Skeletal muscle cell (primary cell): Measurements from ENCODE around the gene SORL1.
A peak's percentile ranks its signal among the peaks of the same experiment; 100 is the strongest.
"Not testable (repeated sequence)": the region's sequence is repeated elsewhere in the genome, so short reads cannot be mapped to it uniquely, and the experiment has no call there.

Source experiments
- DNase-seq: peaks from one replicate; pipeline ENCODE4 v3.0.0-alpha.2; 2010; ENCODE audit warnings: low read depth
- H3K4me3 ChIP-seq: 2 replicates; pipeline ENCODE4 v1.5.1; 2011; ENCODE audit warnings: low read depth, mild to moderate bottlenecking, control low read depth, low read length, moderate library complexity

Gene SORL1

GRCh38 chr11:121636081-121636799 is 184.1 kb downstream of the SORL1 start:
- DNase-seq: no peak
- H3K4me3 ChIP-seq: no peak overlapping the region

GRCh38 chr11:121636800-121637176 is 184.7 kb downstream of the SORL1 start:
- no peak for DNase-seq
- no peak overlapping the region for H3K4me3 ChIP-seq

DNA sequence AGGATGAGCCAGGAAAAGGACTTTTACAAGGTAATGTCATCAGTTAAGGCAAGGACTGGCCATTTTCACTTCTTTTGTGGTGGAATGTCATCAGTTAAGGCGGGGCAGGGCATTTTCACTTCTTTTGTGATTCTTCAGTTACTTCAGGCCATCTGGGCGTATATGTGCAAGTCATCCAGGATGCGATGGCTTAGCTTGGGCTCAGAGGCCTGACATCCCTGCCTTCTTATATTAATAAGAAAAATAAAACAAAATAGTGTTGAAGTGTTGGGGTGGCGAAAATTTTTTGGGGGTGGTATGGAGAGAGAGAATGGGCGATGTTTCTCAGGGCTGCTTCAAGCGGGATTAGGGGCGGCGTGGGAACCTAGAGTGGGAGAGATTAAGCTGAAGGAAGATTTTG is 185.5 kb downstream of the SORL1 start:
- H3K4me3 ChIP-seq, DNase-seq: not testable (repeated sequence)

DNA sequence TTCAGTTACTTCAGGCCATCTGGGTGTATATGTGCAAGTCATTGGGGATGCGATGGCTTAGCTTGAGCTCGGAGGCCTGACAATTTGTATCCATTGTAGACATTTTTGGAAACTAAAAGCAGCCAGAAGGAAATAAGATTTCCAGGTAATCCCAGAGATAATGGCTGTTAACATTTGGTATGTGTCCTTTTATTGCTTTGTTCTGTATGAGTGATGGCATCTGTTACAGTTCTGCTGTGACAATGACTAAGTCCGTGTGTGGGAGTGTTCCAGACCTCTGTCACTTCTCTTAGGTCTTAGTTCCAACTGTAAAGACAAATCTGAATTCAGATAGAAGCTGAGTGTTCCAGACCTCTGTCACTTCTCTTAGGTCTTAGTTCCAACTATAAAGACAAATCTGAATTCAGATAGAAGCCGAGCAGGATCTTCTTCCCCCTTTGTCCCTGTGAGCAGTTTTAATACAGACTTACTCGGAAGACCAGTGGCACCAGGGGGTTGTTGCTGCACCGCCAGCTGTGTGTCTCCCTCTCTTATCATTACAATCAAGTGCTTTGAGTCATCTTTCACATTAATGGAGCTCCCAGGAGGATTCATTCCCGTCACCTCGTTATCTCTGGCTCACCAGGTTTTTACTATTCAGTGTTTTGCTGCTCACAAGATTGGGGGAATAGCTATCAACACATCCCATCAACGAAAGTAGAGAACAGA is 191.5 kb downstream of the SORL1 start:
- no peak overlapping the region for H3K4me3 ChIP-seq

DNA sequence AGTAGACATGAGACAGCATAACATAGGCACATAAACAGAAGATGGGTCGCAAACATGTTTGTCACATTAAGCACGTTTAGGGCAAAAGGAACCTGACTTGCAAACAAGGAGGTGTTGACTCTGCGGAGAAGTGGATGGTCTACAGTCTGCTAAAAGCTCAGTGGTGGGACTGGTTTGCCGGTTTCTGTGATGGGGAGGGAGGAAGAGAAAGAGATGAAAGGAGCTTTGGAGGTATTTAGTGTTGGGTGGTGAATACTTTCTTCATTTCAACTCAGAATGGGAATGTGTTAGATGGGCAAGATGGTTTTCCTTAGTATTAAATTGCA is 192.0 kb downstream of the SORL1 start:
- no peak overlapping the region for H3K4me3 ChIP-seq
- DNase-seq: no peak

More for the DNA sequence above, 191.5 kb downstream of the SORL1 start:
- no peak for DNase-seq

- H3K4me3 ChIP-seq: no peak overlapping the region
- DNase-seq: no peak
These were observed 192.9 kb downstream of the SORL1 start for GRCh38 chr11:121645001-121645400.

DNA sequence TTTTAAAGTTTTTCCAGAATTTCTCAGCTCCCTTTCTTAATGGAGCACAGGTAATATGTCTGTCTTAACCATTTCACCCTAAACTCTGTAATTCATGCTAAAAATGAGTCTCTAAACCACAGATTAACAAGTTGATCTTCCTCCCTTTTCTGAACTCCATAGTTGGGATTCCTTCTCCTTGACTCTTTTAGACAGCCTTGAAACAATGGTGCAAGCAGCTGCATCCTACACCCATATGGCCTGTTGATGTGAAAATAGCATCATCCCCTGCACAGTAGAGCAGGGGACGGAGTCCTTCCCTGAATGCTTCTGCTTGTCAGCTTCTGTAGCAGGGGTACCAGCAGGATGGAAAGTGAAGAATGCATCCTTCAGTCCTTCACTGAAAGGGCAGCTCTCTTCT is 193.5 kb downstream of the SORL1 start:
- DNase-seq: no peak
- H3K4me3 ChIP-seq: no peak overlapping the region

- DNase-seq: no peak
- H3K4me3 ChIP-seq: no peak overlapping the region
These were observed 196.2 kb downstream of the SORL1 start for GRCh38 chr11:121648306-121648705.

GRCh38 chr11:121649798-121650197 is 197.7 kb downstream of the SORL1 start:
- no peak overlapping the region for H3K4me3 ChIP-seq
- no peak for DNase-seq

DNA sequence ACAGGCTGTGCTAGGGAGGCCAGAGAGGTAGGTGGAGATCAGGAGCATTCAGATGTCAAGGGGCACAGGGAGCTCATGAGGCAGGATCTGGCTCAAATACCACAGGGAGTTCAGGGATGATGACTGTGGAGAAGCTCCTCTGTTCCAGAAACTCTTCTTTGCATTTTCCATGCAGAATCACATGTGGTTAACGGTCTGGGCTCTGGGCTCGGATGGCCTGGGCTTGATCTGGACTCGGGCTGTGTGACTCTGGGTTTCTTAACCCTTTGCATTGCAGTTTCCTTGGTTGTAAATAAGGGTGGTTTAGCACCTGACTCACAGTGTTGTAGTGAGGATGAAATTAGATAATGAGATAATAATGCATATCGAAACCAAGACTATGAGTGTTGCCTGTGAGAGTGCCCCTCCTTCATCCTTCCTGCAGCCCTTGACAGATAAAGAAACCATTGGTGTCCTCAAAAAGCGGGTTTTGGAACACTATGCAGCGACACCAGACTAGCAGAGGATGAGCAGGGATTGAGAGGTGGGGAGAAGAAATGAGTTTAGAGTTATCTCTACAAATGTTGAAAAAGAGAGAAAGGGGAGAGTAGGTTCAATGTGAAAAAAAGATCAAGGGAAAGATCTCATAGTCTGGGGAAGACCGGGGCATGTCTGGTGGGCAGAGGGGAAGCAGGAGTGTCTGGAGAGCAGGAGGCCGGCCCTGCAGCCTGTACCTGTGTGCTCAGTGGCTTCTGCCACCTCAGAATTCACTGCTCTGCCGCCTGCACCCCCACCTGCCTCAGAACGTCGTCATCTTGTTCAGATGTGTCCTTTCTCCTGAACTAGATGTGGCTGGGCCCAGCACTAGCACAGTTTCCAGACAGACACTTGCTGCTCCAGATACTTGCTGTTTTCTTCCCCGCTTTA is 198.5 kb downstream of the SORL1 start:
- DNase-seq: no peak
- H3K4me3 ChIP-seq: no peak overlapping the region

DNA sequence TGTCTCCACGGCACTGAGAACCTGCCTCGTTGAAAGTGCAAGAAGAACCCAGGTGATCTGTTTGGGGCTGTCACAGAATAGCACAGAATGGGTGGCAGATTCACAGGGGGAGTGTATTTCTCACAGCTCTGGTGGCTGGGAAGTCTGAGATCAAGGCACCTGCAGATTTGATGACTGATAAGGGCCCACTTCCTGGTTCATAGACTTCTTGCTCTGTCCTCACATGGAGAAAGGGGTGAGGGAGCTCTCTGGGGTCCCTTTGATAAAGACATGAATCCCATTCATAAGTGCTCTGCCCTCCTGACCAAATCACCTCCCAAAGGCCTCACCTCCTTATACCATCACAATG is 199.1 kb downstream of the SORL1 start:
- H3K4me3 ChIP-seq: no peak overlapping the region
- DNase-seq: no peak

DNA sequence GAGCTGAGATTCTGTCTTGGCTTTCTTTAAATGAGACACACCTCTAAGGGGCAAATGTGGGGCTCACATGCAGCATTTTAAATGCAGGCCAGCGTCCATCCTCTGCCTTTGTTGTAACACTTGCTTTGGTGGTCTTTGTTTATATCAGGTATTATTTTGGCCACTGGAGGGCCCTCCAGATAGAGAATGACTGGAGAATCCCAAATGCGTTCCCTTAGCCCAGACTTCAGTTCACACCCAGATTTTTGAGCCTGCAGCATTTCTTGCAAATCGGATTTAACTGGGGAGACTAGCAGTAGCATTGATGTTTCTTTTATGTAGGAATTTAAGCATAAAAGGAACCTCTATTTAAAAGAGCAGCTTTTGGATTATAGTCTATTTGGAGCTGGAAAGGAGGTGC is 200.9 kb downstream of the SORL1 start:
- no peak overlapping the region for H3K4me3 ChIP-seq
- DNase-seq: no peak

GRCh38 chr11:121654259-121654842 is 202.2 kb downstream of the SORL1 start:
- H3K4me3 ChIP-seq: no peak overlapping the region
- no peak for DNase-seq

DNA sequence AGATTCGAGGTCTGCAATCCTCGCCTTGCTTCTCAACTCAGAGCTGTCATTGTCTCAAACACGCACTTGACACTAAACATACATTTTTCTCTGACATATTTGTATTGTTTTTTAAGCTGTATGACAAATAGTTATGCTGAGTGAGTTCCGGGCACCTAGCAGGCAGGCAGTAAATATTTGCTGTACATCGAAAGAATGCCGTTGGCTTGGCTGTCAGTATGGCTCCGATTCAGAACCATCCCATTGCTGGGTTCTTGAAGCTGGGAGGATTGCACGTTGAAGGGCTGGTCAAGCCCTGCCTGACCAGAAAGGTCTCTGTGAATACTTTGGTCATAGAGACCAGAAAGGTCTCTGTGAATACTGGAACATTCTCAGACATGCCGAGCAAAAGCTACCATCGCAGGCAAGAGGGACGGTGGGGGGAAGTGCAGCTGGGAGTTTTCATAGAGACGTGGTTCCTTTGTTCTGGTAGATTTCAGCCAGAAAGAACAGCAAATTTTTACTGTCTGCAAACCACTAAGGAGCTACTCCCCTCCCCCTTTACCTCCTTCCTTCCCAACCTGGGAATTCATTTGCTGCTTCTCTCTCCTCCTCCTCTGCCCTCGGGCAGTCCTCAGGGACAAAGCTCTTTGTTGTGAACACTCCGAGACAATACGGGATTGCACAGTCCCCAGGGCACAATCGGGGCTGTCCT is 202.9 kb downstream of the SORL1 start:
- H3K4me3 ChIP-seq: peak overlapping the region; percentile 49
- DNase-seq: no peak

DNA sequence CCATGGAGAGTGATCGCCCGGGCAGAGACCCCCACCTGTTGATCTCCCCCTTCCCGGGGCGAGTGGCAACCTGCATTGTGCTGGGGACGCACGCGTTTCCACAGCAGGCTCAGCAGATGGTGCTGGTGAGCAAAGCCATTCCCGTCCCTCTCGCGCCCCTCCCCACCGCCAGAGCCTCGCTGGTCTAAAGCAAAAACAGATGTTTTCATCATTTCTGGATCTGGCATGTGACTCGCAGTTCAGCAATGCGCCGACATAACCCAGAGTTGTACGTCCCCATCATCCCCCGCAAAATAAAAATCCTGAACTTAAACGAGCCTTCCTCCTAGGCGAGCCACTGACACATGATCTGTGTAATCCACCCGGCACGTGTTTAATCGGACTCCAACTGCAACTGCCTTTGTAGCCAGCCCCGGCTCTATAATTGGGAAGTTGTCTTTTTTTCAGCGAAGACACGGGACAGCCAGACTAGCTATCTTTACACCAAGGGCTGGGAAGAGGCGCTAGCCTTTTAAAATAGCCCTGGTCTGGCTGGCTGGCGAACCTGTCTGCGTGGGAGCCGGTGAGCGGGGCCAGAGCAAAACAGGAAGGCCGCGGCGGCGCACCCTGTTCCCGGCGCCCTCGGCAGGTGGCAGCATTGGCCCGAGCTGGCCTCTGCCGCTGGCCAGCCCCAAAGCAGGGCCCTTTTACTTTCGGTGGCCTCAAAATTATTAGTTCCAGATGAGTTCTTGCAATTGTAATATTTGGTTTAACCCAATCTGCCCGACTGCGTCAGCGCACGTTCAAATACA is 203.6 kb downstream of the SORL1 start:
- DNase-seq: peak; percentile 95
- peak overlapping the region; percentile 49 for H3K4me3 ChIP-seq

DNA sequence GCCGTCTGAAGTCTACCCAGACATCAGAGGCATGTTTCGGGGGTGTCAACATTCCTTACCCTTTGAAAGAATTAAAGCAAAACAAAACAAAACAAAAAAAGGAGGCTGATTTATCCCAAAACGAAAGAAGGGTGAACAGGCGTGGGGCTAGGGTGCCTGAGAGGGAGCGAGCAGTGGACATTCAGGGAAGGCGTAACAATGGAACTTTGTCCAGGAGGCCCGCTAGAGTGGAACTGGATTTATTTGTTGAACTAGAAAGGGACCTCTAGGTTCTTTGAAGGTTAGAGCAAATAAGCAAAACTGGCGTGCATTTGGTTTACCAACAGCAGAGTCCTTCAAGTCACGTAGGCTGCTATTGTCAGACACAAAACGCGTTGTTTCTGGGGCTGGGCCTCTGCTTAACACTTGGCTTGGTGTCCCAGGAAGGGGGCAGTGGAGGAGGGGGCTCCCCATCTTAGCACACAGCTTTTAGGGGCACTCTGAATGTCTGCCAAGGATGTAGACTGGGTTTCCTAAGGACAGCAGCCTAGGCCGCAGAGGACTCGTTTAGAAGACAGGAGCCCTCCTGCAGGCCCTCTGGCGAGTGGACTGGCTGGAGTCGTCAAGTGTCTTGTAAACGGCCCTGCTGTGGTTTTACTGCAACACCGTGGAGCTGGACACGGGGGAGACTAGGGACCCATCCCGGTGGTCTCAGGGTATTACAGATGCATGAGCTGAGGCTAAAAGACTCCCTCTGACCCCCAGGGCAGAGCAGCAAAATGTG is 204.4 kb downstream of the SORL1 start:
- H3K4me3 ChIP-seq: peak overlapping the region; percentile 49
- no peak for DNase-seq

GRCh38 chr11:121657146-121657545 is 205.0 kb downstream of the SORL1 start:
- DNase-seq: no peak
- H3K4me3 ChIP-seq: no peak overlapping the region

DNA sequence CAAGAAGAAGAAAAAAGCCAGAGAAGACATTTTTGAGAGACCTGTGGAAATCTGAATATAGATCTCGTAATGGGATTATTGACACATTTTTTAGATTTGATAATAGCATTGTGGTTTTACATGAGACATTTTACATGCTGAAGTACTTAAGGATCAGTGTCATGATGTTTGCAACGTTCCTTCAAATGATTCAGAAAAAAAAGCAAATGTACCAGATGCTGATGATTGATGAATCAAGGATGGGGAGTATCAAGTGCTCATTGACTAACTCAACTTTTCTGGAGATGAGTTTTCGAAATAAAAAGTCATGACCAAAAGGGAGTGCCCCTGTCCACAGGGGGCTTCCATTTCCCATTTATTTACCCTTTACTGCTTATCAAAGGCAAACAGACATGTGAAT is 207.7 kb downstream of the SORL1 start:
- no peak for DNase-seq
- no peak overlapping the region for H3K4me3 ChIP-seq
